CD4-positive, alpha-beta memory T cell (primary cell): ENCODE results near the gene KCTD13. TPM values are rescaled to one million over a fixed set of nuclear protein-coding genes. Genes with fewer than 3 reads are reported as not detected.
A peak's percentile ranks its signal among the peaks of the same experiment; 100 is the strongest.
"Not testable (repeated sequence)": the region's sequence is repeated elsewhere in the genome, so short reads cannot be mapped to it uniquely, and the experiment has no call there.

Experiments used
- CTCF ChIA-PET: fragments of 350-600 bp; sonication (Branson Sonifier 250); formaldehyde crosslinking; loops from one replicate; lab custom pipeline; 2021; ENCODE audit warnings: inconsistent platforms; ENCODE audit not compliant: partially characterized antibody; lab: Charles Lee
- POLR2A ChIA-PET: fragments of 350-600 bp; sonication (Branson Sonifier 250); formaldehyde crosslinking; loops from one replicate; lab custom pipeline; 2021; ENCODE audit not compliant: partially characterized antibody; lab: Charles Lee
- DNase-seq, 5 donors: peaks; one replicate each; pipeline versions ENCODE4 v3.0.0 to v3.0.0-alpha.2; 2020 to 2022; ENCODE audit warnings: mixed read lengths in 1 of 5
- H3K27ac ChIP-seq: one replicate; pipeline ENCODE4 v1.7.0; 2013; ENCODE audit warnings: low read depth, low read length
- H3K27me3 ChIP-seq: 2 replicates; pipeline ENCODE4 v1.7.0; 2013; ENCODE audit warnings: mild to moderate bottlenecking, low read length, moderate library complexity; ENCODE audit not compliant: insufficient read depth
- H3K36me3 ChIP-seq: 2 replicates; pipeline ENCODE4 v1.7.0; 2013; ENCODE audit warnings: mild to moderate bottlenecking, low read length, moderate library complexity; ENCODE audit not compliant: insufficient read depth
- H3K4me1 ChIP-seq: 2 replicates; pipeline ENCODE4 v1.7.0; 2013; ENCODE audit warnings: mild to moderate bottlenecking, low read length, moderate library complexity; ENCODE audit not compliant: insufficient read depth
- H3K4me3 ChIP-seq, 2 donors: one replicate each; pipeline ENCODE4 v1.7.0; 2013; ENCODE audit warnings: low read length in 2 of 2, mild to moderate bottlenecking in 1 of 2
- H3K9me3 ChIP-seq, 2 donors: one replicate each; pipeline ENCODE4 v1.7.0; 2013; ENCODE audit warnings: low read length in 2 of 2, control low read depth in 1 of 2; ENCODE audit not compliant: control insufficient read depth in 1 of 2
- H3K27ac Mint-ChIP-seq, 7 donors: one replicate each; pipeline ENCODE4 v1.8.0; 2020 to 2021; ENCODE audit warnings: mixed read lengths in 7 of 7, mild to moderate bottlenecking in 6 of 7, inconsistent platforms in 3 of 7, moderate library complexity in 3 of 7
- H3K27me3 Mint-ChIP-seq, 2 donors: one replicate each; pipeline ENCODE4 v1.8.0; 2020 to 2021; ENCODE audit warnings: mixed read lengths in 2 of 2
- H3K36me3 Mint-ChIP-seq, 2 donors: one replicate each; pipeline ENCODE4 v1.8.0; 2020 to 2021; ENCODE audit warnings: mixed read lengths in 2 of 2, inconsistent platforms in 1 of 2, mild to moderate bottlenecking in 1 of 2
- H3K4me1 Mint-ChIP-seq, 4 donors: one replicate each; pipeline ENCODE4 v1.8.0; 2020 to 2021; ENCODE audit warnings: mixed read lengths in 4 of 4, mild to moderate bottlenecking in 1 of 4
- H3K4me3 Mint-ChIP-seq, 8 donors: one replicate each; pipeline ENCODE4 v1.8.0; 2020 to 2021; ENCODE audit warnings: mixed read lengths in 8 of 8, mild to moderate bottlenecking in 7 of 8, moderate library complexity in 6 of 8, inconsistent platforms in 3 of 8
- H3K9me3 Mint-ChIP-seq, 8 donors: one replicate each; pipeline ENCODE4 v1.8.0; 2020 to 2021; ENCODE audit warnings: mixed read lengths in 8 of 8, mild to moderate bottlenecking in 5 of 8, inconsistent platforms in 3 of 8, moderate library complexity in 1 of 8
- intact Hi-C: fragments of 100-400 bp; cut with micrococcal nuclease; formaldehyde crosslinking; loops from one replicate; pipeline ENCODE4 v1.15.1; 2023
- polyA plus RNA-seq, 2 donors: library from polyadenylated mRNA; unstranded; fragments of 300-500 nt; fragmentation: Illumina TruSeq; gene quantifications; one replicate each; pipeline ENCODE4 v1.2.3, GENCODE V29; 2021
- total RNA-seq, 2 experiments: library from RNA; stranded (reverse); gene quantifications; one replicate each; pipeline ENCODE4 v1.2.3, GENCODE V29; 2021

KCTD13 gene
- total and polyA plus RNA-seq, 4 experiments from 2014 or later, result 6.0 to 87.3 (median 51.0) TPM

DNA sequence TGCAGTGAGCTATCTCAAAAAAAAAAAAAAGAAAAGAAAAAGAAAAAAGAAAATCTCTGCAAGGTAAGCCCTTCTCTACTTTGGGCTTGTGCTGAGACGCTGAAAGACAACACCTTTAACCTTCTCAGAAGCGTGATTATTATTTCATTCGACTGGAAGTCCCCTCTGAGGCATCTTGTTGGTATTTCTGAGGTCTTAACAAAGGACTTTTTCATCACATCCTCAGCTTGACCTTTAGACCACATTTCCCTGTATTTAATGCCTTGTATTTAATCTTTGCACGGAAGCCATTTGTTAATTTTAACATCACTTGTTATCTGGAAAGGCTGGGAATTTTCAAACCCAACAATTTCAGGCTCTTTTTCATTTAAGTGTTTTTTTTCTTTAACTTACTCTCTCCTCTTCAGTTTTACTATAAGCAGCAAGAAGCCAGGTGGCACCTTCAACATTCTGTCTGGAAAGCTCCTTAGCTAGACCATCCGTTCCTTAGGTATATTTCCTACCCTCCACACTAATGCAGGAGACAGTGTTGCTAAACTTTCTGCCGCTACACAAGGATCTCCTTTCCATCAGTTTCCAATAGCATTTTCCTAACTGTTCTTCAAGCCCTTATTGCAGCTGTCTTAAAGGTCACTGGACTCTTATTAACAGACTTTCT is 10.3 kb downstream of the KCTD13 start:
- peaks cover 21 to 50% of the 10 kb centered on the region in 2 donors for H3K36me3 Mint-ChIP-seq
- Histone ChIP-seq H3K9me3 (no peaks in the 10 kb centered on the region), H3K27me3 (no peaks in the 10 kb centered on the region), H3K36me3 (peaks cover 16% of the 10 kb centered on the region), H3K4me3 (no peak overlapping the region), H3K4me1 (no peaks in the 10 kb centered on the region), H3K27ac (no peak overlapping the region)
- no peak for DNase-seq
- H3K27ac Mint-ChIP-seq, result peak overlapping the region in 3 of 7 donors; percentile 11 to 64 (median 16)
- POLR2A ChIA-PET, result interaction anchor here (1.2 to 2.7 kb wide), 3 partner anchors 10 to 46 kb away, joined by 3 to 8 read pairs (median 7); partner anchors contain the start of genes ASPHD1, KCTD13 and TMEM219
- no peaks in the 10 kb centered on the region for H3K27me3 Mint-ChIP-seq
- intact Hi-C loops, result no loop called here
- peaks cover 0 to 6% (median 3%) of the 10 kb centered on the region in 4 donors for H3K4me1 Mint-ChIP-seq
- H3K4me3 Mint-ChIP-seq, result no peak overlapping the region
- no peaks in the 10 kb centered on the region for H3K9me3 Mint-ChIP-seq
- CTCF ChIA-PET, result interaction anchor here (0.8 kb wide), 1 partner anchor 140 kb away, joined by 3 read pairs; no protein-coding TSS in a partner anchor

DNA sequence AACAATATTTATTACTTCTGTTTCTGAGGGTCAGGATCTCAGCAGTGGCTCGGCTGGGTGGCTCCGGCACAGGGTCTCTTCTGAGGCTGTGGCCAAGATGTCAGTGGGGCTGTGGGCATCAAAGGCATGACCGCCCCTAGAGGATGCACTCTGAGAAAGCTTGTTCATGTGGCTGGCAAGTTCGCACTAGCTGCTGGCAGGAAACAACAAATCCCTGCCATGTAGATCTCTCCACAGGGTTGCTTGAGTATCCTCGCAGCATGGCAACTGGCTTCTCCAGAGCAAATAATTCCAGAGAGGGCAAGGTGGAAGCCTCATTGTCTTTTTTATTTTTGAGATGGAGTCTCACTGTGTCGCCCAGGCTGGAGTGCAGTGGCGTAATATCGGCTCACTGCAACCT is 12.5 kb downstream of the KCTD13 start:
- Mint-ChIP-seq H3K36me3 (peaks cover 16 to 44% of the 10 kb centered on the region in 2 donors), H3K4me1 (peaks cover 0 to 2% (median 0%) of the 10 kb centered on the region in 4 donors), H3K27me3 (no peaks in the 10 kb centered on the region), H3K9me3 (no peaks in the 10 kb centered on the region), H3K4me3 (no peak overlapping the region), H3K27ac (peak overlapping the region in 1 of 7 donors; percentile 30)
- DNase-seq, result no peak
- Histone ChIP-seq H3K4me3 (no peak overlapping the region), H3K27ac (no peak overlapping the region), H3K9me3 (no peaks in the 10 kb centered on the region), H3K4me1 (no peaks in the 10 kb centered on the region), H3K36me3 (peaks cover 4% of the 10 kb centered on the region), H3K27me3 (no peaks in the 10 kb centered on the region)
- POLR2A ChIA-PET, result interaction anchor here (1.2 kb wide), 1 partner anchor 12 kb away, joined by 7 read pairs; the partner anchor contains the start of gene KCTD13
- CTCF ChIA-PET, result interaction anchor here (1.0 kb wide), 1 partner anchor 11 kb away, joined by 3 read pairs; no protein-coding TSS in a partner anchor
- intact Hi-C loops, result no loop called here

DNA sequence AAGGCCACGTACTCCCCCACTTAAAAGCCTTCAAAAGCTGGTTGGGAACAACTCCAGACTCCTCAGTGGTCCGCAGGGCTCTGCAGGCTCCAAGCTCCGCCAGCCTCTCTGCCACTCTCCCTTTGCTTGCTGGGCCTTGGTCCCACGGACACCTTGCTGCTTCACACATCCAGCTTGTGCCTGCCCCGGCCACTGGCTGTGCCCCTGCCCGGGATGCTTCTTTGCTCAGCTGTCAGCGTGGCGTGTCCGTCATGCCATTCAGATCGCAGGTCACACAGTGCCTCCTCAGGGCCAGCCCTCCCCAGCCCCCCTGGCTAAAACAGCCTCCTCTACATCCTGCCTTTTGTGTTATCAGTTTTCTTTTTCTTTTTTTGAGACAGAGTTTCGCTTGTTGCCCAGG is 13.9 kb downstream of the KCTD13 start:
- intact Hi-C loops, result no loop called here
- Histone ChIP-seq H3K27ac (no peak overlapping the region), H3K4me1 (no peaks in the 10 kb centered on the region), H3K4me3 (no peak overlapping the region), H3K9me3 (no peaks in the 10 kb centered on the region), H3K36me3 (no peaks in the 10 kb centered on the region), H3K27me3 (no peaks in the 10 kb centered on the region)
- Mint-ChIP-seq H3K9me3 (no peaks in the 10 kb centered on the region), H3K27me3 (no peaks in the 10 kb centered on the region), H3K27ac (peak overlapping the region in 1 of 7 donors; percentile 68), H3K4me1 (peaks cover 0 to 5% (median 1%) of the 10 kb centered on the region in 4 donors), H3K36me3 (peaks cover 19 to 40% of the 10 kb centered on the region in 2 donors), H3K4me3 (no peak overlapping the region)
- ChIA-PET POLR2A (no interaction called here), CTCF (interaction anchor here (0.6 kb wide), 1 partner anchor 602 kb away, joined by 3 read pairs; no protein-coding TSS in a partner anchor)
- DNase-seq, result no peak

DNA sequence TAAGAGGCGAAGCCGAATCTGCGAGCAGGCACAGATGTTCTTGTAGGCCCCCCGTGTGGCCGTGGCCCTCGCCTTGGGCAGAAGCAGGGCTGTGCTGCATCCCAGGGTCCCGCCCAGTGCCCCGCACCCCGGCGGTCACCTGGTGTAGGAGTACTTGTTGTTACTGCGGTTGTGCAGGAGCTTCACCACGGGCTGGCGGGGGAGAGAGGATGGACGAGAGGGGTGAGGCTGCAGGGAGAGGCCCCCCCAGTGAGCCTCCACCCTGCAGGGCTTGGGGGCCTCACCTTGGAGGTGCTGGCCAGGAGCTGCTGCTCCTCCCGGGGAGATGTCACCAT is 14.4 kb downstream of the KCTD13 start:
- no peaks in the 10 kb centered on the region for H3K36me3 ChIP-seq
- no peaks in the 10 kb centered on the region for H3K9me3 ChIP-seq
- H3K36me3 Mint-ChIP-seq, result peaks cover 19 to 36% of the 10 kb centered on the region in 2 donors
- no peaks in the 10 kb centered on the region for H3K27me3 Mint-ChIP-seq
- ChIA-PET CTCF (interaction anchor here (0.6 kb wide), 1 partner anchor 603 kb away, joined by 3 read pairs; no protein-coding TSS in a partner anchor), POLR2A (interaction anchor here (1.2 kb wide), 1 partner anchor 12 kb away, joined by 4 read pairs; the partner anchor contains the start of gene SEZ6L2)
- no peak overlapping the region for H3K4me3 Mint-ChIP-seq
- peaks cover 0 to 5% (median 1%) of the 10 kb centered on the region in 4 donors for H3K4me1 Mint-ChIP-seq
- intact Hi-C loops, result no loop called here
- H3K4me3 ChIP-seq, result no peak overlapping the region
- H3K27me3 ChIP-seq, result no peaks in the 10 kb centered on the region
- H3K9me3 Mint-ChIP-seq, result no peaks in the 10 kb centered on the region
- no peaks in the 10 kb centered on the region for H3K4me1 ChIP-seq
- no peak overlapping the region for H3K27ac ChIP-seq
- DNase-seq, result no peak
- H3K27ac Mint-ChIP-seq, result no peak overlapping the region

DNA sequence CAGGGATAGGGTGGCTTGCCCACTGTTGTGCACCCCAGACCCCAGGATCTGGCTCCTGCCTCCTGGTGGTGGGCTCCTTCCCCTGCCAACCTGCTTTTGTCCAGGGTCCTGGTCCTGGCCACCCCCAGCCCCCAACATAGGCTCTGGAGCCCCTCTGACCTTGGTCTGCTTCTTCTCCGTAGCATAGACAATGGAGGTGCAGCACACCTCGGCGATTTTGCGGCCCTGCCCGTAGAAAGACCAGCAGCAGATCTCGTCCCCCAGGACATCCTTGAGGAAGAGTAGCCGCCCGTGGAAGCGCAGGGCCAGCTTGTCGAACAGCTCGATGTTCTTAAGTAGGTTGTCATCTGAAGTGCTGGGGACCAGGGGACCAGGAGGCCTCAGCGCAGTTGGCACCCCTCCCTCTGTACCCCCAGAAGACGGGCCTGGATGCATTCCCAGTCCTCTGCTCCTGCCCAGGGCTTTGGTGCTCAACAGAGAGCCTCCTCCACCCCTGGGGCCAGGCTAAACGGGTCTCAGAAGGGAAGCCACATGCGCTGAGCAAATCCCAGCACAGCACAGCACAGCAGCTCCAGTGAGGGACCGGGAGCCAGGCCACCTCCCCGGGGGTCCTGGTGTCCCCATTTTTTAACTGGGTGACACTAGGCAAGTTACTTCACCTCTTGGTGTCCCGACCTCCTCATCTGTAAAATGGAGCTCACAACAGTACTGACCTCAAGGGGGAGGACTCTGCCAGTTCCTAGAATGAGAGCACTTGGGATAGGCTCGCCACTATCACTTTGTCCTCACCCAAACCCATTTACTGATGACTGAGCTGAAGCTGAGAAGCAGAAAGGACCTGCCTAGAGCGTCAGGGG is 15.0 kb downstream of the KCTD13 start:
- POLR2A ChIA-PET, result interaction anchor here (1.2 kb wide), 1 partner anchor 11 kb away, joined by 4 read pairs; the partner anchor contains the start of gene SEZ6L2

DNA sequence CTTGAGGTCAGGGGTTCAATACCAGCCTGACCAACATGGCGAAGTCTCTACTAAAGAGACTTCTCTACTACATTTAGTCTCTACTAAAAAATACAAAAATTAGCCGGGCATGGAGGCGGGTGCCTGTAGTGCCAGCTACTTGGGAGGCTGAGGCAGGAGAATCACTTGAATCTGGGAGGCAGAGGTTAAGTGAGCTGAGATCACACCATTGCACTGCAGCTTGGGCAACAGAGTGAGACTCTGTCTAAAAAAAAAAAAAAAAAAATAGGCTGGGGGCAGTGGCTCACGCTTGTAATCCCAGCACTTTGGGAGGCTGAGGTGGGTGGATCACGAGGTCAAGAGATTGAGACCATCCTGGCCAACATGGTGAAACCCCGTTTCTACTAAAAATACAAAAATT is 16.2 kb downstream of the KCTD13 start:
- H3K27ac ChIP-seq, H3K9me3 ChIP-seq, H3K4me1 ChIP-seq, DNase-seq, H3K36me3 ChIP-seq, H3K27me3 Mint-ChIP-seq, H3K27me3 ChIP-seq, POLR2A ChIA-PET, CTCF ChIA-PET, H3K9me3 Mint-ChIP-seq, H3K4me1 Mint-ChIP-seq, H3K4me3 Mint-ChIP-seq, H3K4me3 ChIP-seq, intact Hi-C loops: not testable (repeated sequence)
- Mint-ChIP-seq H3K27ac (peak overlapping the region in 1 of 7 donors; percentile 31), H3K36me3 (peaks cover 12 to 29% of the 10 kb centered on the region in 2 donors)

More for the DNA sequence above, 15.0 kb downstream of the KCTD13 start:
- Mint-ChIP-seq H3K4me3 (no peak overlapping the region), H3K27me3 (no peaks in the 10 kb centered on the region), H3K27ac (no peak overlapping the region), H3K4me1 (peaks cover 0 to 5% (median 1%) of the 10 kb centered on the region in 4 donors), H3K36me3 (peaks cover 19 to 36% of the 10 kb centered on the region in 2 donors), H3K9me3 (no peaks in the 10 kb centered on the region)
- CTCF ChIA-PET, result no interaction called here
- Histone ChIP-seq H3K4me1 (no peaks in the 10 kb centered on the region), H3K27me3 (no peaks in the 10 kb centered on the region), H3K36me3 (no peaks in the 10 kb centered on the region), H3K9me3 (no peaks in the 10 kb centered on the region), H3K27ac (no peak overlapping the region), H3K4me3 (no peak overlapping the region)
- no peak for DNase-seq
- intact Hi-C loops, result no loop called here

DNA sequence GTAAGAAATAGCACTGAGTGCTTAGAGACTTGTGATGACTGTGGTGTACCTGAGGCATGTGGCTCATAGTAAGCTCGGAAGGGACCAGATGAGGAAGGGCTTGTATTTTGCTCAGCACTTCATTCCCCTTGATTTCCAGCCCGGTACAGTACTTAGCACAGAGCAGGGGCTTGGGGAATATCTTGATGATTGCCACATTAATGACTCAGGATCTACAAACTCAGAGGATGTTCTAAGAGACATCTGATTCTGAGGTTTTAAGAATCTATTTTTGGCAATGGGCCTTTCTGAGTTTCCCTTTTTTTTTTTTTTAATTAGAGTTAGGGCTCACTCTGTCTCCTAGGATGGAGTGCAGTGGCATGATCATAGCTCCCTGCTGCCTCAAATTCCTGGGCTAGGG is 16.6 kb downstream of the KCTD13 start:
- POLR2A ChIA-PET, result interaction anchor here (1.7 kb wide), 1 partner anchor 17 kb away, joined by 8 read pairs; the partner anchor contains the start of gene KCTD13
- CTCF ChIA-PET, result interaction anchor here (0.7 kb wide), 1 partner anchor 15 kb away, joined by 3 read pairs; no protein-coding TSS in a partner anchor
- intact Hi-C loops, result no loop called here
- Histone ChIP-seq H3K27ac (no peak overlapping the region), H3K4me3 (no peak overlapping the region), H3K27me3 (no peaks in the 10 kb centered on the region), H3K36me3 (no peaks in the 10 kb centered on the region), H3K9me3 (no peaks in the 10 kb centered on the region), H3K4me1 (no peaks in the 10 kb centered on the region)
- Mint-ChIP-seq H3K36me3 (peaks cover 10 to 26% of the 10 kb centered on the region in 2 donors), H3K9me3 (no peaks in the 10 kb centered on the region), H3K27ac (peak overlapping the region in 1 of 7 donors; percentile 31), H3K27me3 (no peaks in the 10 kb centered on the region), H3K4me3 (no peak overlapping the region), H3K4me1 (peaks cover 0 to 5% (median 1%) of the 10 kb centered on the region in 4 donors)
- DNase-seq, result no peak
